WTC11 (cell line): ENCODE data around the gene MYH2. TPM values are rescaled to one million over a fixed set of nuclear protein-coding genes. Genes with fewer than 3 reads are reported as not detected.
A peak's percentile ranks its signal among the peaks of the same experiment; 100 is the strongest.

Experiments
- ATAC-seq: fragments of 200-7000 bp; cut with Tn5 transposase; 2 replicates; pipeline ENCODE4 v1.10.0; 2021; ENCODE audit warnings: mild to moderate bottlenecking, moderate library complexity
- CTCF ChIA-PET: fragments of 300-600 bp; sonication (Branson Sonifier 250); formaldehyde crosslinking; loops from one replicate; lab custom pipeline; 2021; ENCODE audit warnings: antibody characterized with exemption; lab: Charles Lee
- POLR2A ChIA-PET: fragments of 350-600 bp; sonication (Branson Sonifier 250); formaldehyde crosslinking; loops from one replicate; lab custom pipeline; 2021; ENCODE audit warnings: antibody characterized with exemption; lab: Charles Lee
- DNase-seq: peaks from one replicate; pipeline ENCODE4 v3.0.0; 2021; ENCODE audit warnings: low spot score
- H3K27ac Mint-ChIP-seq: 2 replicates; pipeline ENCODE4 v1.8.0; 2021; ENCODE audit warnings: mixed read lengths
- H3K27me3 Mint-ChIP-seq: 2 replicates; pipeline ENCODE4 v1.8.0; 2021; ENCODE audit warnings: low read depth, mild to moderate bottlenecking, moderate library complexity, mixed read lengths
- H3K36me3 Mint-ChIP-seq: 2 replicates; pipeline ENCODE4 v1.8.0; 2021; ENCODE audit warnings: mixed read lengths
- H3K4me1 Mint-ChIP-seq: 2 replicates; pipeline ENCODE4 v1.8.0; 2022; ENCODE audit warnings: mixed read lengths
- H3K4me3 Mint-ChIP-seq: 2 replicates; pipeline ENCODE4 v1.8.0; 2021; ENCODE audit warnings: mild to moderate bottlenecking, moderate library complexity, mixed read lengths
- H3K9me3 Mint-ChIP-seq: 2 replicates; pipeline ENCODE4 v1.8.0; 2021; ENCODE audit warnings: mixed read lengths
- ATF3 ChIP-seq: sonication (generic); formaldehyde crosslinking; conservative IDR thresholded peaks from 2 replicates; pipeline ENCODE4 v1.8.1; 2022; ENCODE audit warnings: mild to moderate bottlenecking, missing genetic modification reagents
- CBFB ChIP-seq: sonication (generic); formaldehyde crosslinking; IDR thresholded peaks from 2 replicates; pipeline ENCODE4 v1.8.1; 2022; ENCODE audit warnings: mild to moderate bottlenecking, low read depth, missing genetic modification reagents
- ETV6 ChIP-seq: sonication (generic); formaldehyde crosslinking; IDR thresholded peaks from 2 replicates; pipeline ENCODE4 v1.8.1; 2022; ENCODE audit warnings: mild to moderate bottlenecking, missing genetic modification reagents
- FOXP4 ChIP-seq: sonication (generic); formaldehyde crosslinking; IDR thresholded peaks from 2 replicates; pipeline ENCODE4 v1.8.0; 2022; ENCODE audit warnings: mild to moderate bottlenecking, missing genetic modification reagents
- HMGXB4 ChIP-seq: sonication (generic); formaldehyde crosslinking; IDR thresholded peaks from 2 replicates; pipeline ENCODE4 v1.8.1; 2023; ENCODE audit warnings: mild to moderate bottlenecking, moderate library complexity, missing genetic modification reagents
- JUN ChIP-seq: sonication (generic); formaldehyde crosslinking; IDR thresholded peaks from 2 replicates; pipeline ENCODE4 v1.8.0; 2023; ENCODE audit warnings: mild to moderate bottlenecking, missing genetic modification reagents
- KAT7 ChIP-seq: sonication (generic); formaldehyde crosslinking; IDR thresholded peaks from 2 replicates; pipeline ENCODE4 v1.8.1; 2023; ENCODE audit warnings: missing genetic modification reagents, mild to moderate bottlenecking, borderline replicate concordance
- MYBL2 ChIP-seq: sonication (generic); formaldehyde crosslinking; IDR thresholded peaks from 2 replicates; pipeline ENCODE4 v1.8.1; 2023; ENCODE audit warnings: mild to moderate bottlenecking, moderate library complexity, missing genetic modification reagents
- NR1H2 ChIP-seq: sonication (generic); formaldehyde crosslinking; IDR thresholded peaks from 2 replicates; pipeline ENCODE4 v1.9.0; 2021; ENCODE audit warnings: mild to moderate bottlenecking, moderate library complexity, missing genetic modification reagents
- NR2C2 ChIP-seq: sonication (generic); formaldehyde crosslinking; IDR thresholded peaks from 2 replicates; pipeline ENCODE4 v1.8.0; 2022; ENCODE audit warnings: mild to moderate bottlenecking, missing genetic modification reagents
- PRRX2 ChIP-seq: fragments of 250-450 bp; sonication (Bioruptor Pico); IDR thresholded peaks from 2 replicates; pipeline ENCODE4 v1.8.0; 2021; ENCODE audit warnings: mild to moderate bottlenecking
- RELA ChIP-seq: sonication (generic); formaldehyde crosslinking; IDR thresholded peaks from 2 replicates; pipeline ENCODE4 v1.8.1; 2022; ENCODE audit warnings: missing genetic modification reagents, mild to moderate bottlenecking, borderline replicate concordance
- SP1 ChIP-seq: sonication (generic); formaldehyde crosslinking; conservative IDR thresholded peaks from 2 replicates; pipeline ENCODE4 v1.8.1; 2022; ENCODE audit warnings: missing genetic modification reagents
- TEAD1 ChIP-seq: sonication (generic); formaldehyde crosslinking; IDR thresholded peaks from 2 replicates; pipeline ENCODE4 v1.8.0; 2022; ENCODE audit warnings: mild to moderate bottlenecking, missing genetic modification reagents
- USF1 ChIP-seq: sonication (generic); formaldehyde crosslinking; IDR thresholded peaks from 2 replicates; pipeline ENCODE4 v1.8.0; 2022; ENCODE audit warnings: mild to moderate bottlenecking, missing genetic modification reagents
- ZBTB21 ChIP-seq: sonication (generic); formaldehyde crosslinking; IDR thresholded peaks from 2 replicates; pipeline ENCODE4 v1.8.1; 2023; ENCODE audit warnings: mild to moderate bottlenecking, missing genetic modification reagents, borderline replicate concordance
- ZNF396 ChIP-seq: fragments of 250-450 bp; sonication (Bioruptor Pico); IDR thresholded peaks from 2 replicates; pipeline ENCODE4 v1.8.0; 2021; ENCODE audit warnings: mild to moderate bottlenecking, moderate library complexity, borderline replicate concordance
- ZNF423 ChIP-seq: fragments of 250-450 bp; sonication (Bioruptor Pico); IDR thresholded peaks from 2 replicates; pipeline ENCODE4 v2.1.2; 2022; ENCODE audit warnings: mild to moderate bottlenecking, moderate library complexity
- total RNA-seq: library from RNA; stranded (reverse); gene quantifications from 3 replicates; pipeline ENCODE4 v1.2.3, GENCODE V29; 2021
- TF ChIP-seq, protein P1 (sequence below): fragments of 250-450 bp; sonication (Bioruptor Pico); IDR thresholded peaks from 2 replicates; pipeline ENCODE4 v1.9.0; 2021; ENCODE audit warnings: mild to moderate bottlenecking
- TF ChIP-seq, protein P2 (sequence below): fragments of 250-450 bp; sonication (Bioruptor Pico); IDR thresholded peaks from 2 replicates; pipeline ENCODE4 v2.1.2; 2022; ENCODE audit warnings: mild to moderate bottlenecking, moderate library complexity
- TF ChIP-seq, protein P3 (sequence below): sonication (generic); formaldehyde crosslinking; IDR thresholded peaks from 2 replicates; pipeline ENCODE4 v1.8.1; 2023; ENCODE audit warnings: mild to moderate bottlenecking, missing genetic modification reagents, moderate library complexity
- TF ChIP-seq, protein P4 (sequence below): sonication (generic); formaldehyde crosslinking; IDR thresholded peaks from 2 replicates; pipeline ENCODE4 v1.8.1; 2022; ENCODE audit warnings: mild to moderate bottlenecking, missing genetic modification reagents, moderate library complexity, borderline replicate concordance

MYH2 gene
- total RNA-seq, 1 experiment from 2014 or later, result 1.5 TPM

GRCh38 chr17:10550014-10550413 lies 556 bp upstream of the MYH2 start:
- Mint-ChIP-seq H3K9me3 (peaks cover 6% of the 10 kb centered on the region), H3K27me3 (no peaks in the 10 kb centered on the region), H3K36me3 (no peaks in the 10 kb centered on the region), H3K4me3 (peak overlapping the region; percentile 44), H3K27ac (peak overlapping the region; percentile 92), H3K4me1 (peaks cover 61% of the 10 kb centered on the region)
- POLR2A ChIA-PET, result no interaction called here
- CTCF ChIA-PET, result interaction anchor here (0.7 to 1.7 kb wide), 8 partner anchors 11 to 660 kb away, joined by 3 to 8 read pairs (median 4); no protein-coding TSS in a partner anchor
- DNase-seq, result no peak
- ATAC-seq, result no peak
- TF ChIP-seq NR1H2 (CRISPR knock-in tag) (no peak), ZNF423 (CRISPR knock-in tag) (no peak), RELA (no peak), JUN (CRISPR knock-in tag) (no peak), PRRX2 (no peak), ETV6 (CRISPR knock-in tag) (no peak), ATF3 (CRISPR knock-in tag) (no peak), KAT7 (CRISPR knock-in tag) (no peak), SP1 (no peak), TEAD1 (CRISPR knock-in tag) (no peak)
- TF ChIP-seq, protein P1, sequence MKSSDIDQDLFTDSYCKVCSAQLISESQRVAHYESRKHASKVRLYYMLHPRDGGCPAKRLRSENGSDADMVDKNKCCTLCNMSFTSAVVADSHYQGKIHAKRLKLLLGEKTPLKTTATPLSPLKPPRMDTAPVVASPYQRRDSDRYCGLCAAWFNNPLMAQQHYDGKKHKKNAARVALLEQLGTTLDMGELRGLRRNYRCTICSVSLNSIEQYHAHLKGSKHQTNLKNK, result no peak
- TF ChIP-seq, protein P2, sequence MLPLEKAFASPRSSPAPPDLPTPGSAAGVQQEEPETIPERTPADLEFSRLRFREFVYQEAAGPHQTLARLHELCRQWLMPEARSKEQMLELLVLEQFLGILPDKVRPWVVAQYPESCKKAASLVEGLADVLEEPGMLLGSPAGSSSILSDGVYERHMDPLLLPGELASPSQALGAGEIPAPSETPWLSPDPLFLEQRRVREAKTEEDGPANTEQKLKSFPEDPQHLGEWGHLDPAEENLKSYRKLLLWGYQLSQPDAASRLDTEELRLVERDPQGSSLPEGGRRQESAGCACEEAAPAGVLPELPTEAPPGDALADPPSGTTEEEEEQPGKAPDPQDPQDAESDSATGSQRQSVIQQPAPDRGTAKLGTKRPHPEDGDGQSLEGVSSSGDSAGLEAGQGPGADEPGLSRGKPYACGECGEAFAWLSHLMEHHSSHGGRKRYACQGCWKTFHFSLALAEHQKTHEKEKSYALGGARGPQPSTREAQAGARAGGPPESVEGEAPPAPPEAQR (CRISPR knock-in tag), result no peak
- TF ChIP-seq, protein P3, sequence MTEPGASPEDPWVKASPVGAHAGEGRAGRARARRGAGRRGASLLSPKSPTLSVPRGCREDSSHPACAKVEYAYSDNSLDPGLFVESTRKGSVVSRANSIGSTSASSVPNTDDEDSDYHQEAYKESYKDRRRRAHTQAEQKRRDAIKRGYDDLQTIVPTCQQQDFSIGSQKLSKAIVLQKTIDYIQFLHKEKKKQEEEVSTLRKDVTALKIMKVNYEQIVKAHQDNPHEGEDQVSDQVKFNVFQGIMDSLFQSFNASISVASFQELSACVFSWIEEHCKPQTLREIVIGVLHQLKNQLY (CRISPR knock-in tag), result no peak

DNA sequence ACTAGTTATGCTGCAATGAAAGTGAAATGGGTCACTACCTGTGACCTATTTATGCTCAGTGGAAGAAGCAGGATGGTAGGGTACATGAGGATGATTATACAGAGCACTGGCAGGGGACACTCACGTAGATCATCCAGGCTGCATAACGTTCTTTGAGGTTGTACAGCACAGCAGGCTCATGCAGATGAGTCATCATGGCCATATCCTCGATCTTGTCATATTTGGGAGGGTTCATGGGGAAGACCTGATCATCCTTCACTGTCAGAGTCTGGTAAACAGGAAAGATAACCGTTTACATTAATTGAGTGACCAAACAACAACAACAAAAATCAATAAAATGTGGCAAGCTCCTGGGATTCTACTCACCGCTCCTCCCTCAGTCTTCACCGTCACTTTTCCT lies 2.1 kb downstream of the MYH2 start:
- Mint-ChIP-seq H3K9me3 (peaks cover 5% of the 10 kb centered on the region), H3K36me3 (peaks cover 3% of the 10 kb centered on the region), H3K27me3 (no peaks in the 10 kb centered on the region), H3K4me1 (peaks cover 49% of the 10 kb centered on the region), H3K4me3 (no peak overlapping the region), H3K27ac (no peak overlapping the region)
- ChIA-PET CTCF (interaction anchor here (0.6 kb wide), 1 partner anchor 69 kb away, joined by 4 read pairs; no protein-coding TSS in a partner anchor), POLR2A (no interaction called here)
- no peak for ATAC-seq
- no peak for DNase-seq
- no peak for TF ChIP-seq FOXP4 (CRISPR knock-in tag)
- no peak for TF ChIP-seq HMGXB4 (CRISPR knock-in tag)
- TF ChIP-seq, protein P2 (CRISPR knock-in tag), result no peak
- TF ChIP-seq, protein P4, sequence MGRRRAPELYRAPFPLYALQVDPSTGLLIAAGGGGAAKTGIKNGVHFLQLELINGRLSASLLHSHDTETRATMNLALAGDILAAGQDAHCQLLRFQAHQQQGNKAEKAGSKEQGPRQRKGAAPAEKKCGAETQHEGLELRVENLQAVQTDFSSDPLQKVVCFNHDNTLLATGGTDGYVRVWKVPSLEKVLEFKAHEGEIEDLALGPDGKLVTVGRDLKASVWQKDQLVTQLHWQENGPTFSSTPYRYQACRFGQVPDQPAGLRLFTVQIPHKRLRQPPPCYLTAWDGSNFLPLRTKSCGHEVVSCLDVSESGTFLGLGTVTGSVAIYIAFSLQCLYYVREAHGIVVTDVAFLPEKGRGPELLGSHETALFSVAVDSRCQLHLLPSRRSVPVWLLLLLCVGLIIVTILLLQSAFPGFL (CRISPR knock-in tag), result no peak
- TF ChIP-seq ZBTB21 (CRISPR knock-in tag), result no peak
- no peak for TF ChIP-seq MYBL2
- TF ChIP-seq, protein P3 (CRISPR knock-in tag), result no peak
- TF ChIP-seq SP1, result no peak
- TF ChIP-seq ZNF396 (CRISPR knock-in tag), result no peak
- no peak for TF ChIP-seq NR2C2 (CRISPR knock-in tag)
- TF ChIP-seq USF1 (CRISPR knock-in tag), result no peak
- TF ChIP-seq CBFB (CRISPR knock-in tag), result no peak
